Measurements from ENCODE around the gene ROPN1. TPM values are rescaled to one million over a fixed set of nuclear protein-coding genes. Genes with fewer than 3 reads are reported as not detected.

ROPN1 gene
- total RNA-seq, 2 donors from 2014 or later: not detected

- H3K4me1 Mint-ChIP-seq: peaks cover 11% of the 10 kb centered on the region
- WGBS, 2 experiments (ENCODE audit: insufficient coverage in 1 of 2, insufficient read length in 1 of 2): 0% methylated on average over 10 to 63 of the region's 63 CpGs
- peaks cover 72% of the 10 kb centered on the region for H3K27me3 ChIP-seq (ENCODE audit: control insufficient read depth, insufficient read depth, low read length, poor library complexity, severe bottlenecking)
These were observed 41.6 kb upstream of the ROPN1 start, which contains the start of gene KALRN for GRCh38 chr3:124033360-124034015. Gene KALRN (plus strand): TSS chr3:124033369.

GRCh38 chr3:124032881-124033359, 41.0 kb upstream of the ROPN1 start:
- peak overlapping the region; percentile 75 for H3K4me3 Mint-ChIP-seq
- H3K36me3 ChIP-seq (ENCODE audit: control insufficient read depth, insufficient read depth, low read length): no peaks in the 10 kb centered on the region
- H3K27me3 Mint-ChIP-seq (ENCODE audit: insufficient read depth): peaks cover 43% of the 10 kb centered on the region

More at GRCh38 chr3:124033360-124034015, 41.6 kb upstream of the ROPN1 start, which contains the start of gene KALRN:
- H3K9ac ChIP-seq (ENCODE audit: extremely low read depth, low read length, poor library complexity, severe bottlenecking): peak within 1 kb of the TSS; percentile 60
- Mint-ChIP-seq H3K4me3 (peak within 1 kb of the TSS; percentile 75), H3K27ac (peak within 1 kb of the TSS; percentile 81), H3K36me3 (ENCODE audit: low read depth) (no peaks in the 10 kb centered on the region), H3K27me3 (ENCODE audit: insufficient read depth) (peaks cover 37% of the 10 kb centered on the region), H3K9me3 (no peaks in the 10 kb centered on the region)
- peak within 1 kb of the TSS; percentile 97 for H3K27ac ChIP-seq (ENCODE audit: low read depth, low read length)
- no peaks in the 10 kb centered on the region for H3K4me1 ChIP-seq (ENCODE audit: control insufficient read depth, insufficient read depth, low read length)
- no peaks in the 10 kb centered on the region for H3K9me3 ChIP-seq (ENCODE audit: control insufficient read depth, low read length)
- H3K36me3 ChIP-seq (ENCODE audit: control insufficient read depth, insufficient read depth, low read length): no peaks in the 10 kb centered on the region
- DNase-seq: peak; percentile 79
- H3K4me3 ChIP-seq (ENCODE audit: low read length): peak within 1 kb of the TSS; percentile 86
- TF ChIP-seq, protein P1, sequence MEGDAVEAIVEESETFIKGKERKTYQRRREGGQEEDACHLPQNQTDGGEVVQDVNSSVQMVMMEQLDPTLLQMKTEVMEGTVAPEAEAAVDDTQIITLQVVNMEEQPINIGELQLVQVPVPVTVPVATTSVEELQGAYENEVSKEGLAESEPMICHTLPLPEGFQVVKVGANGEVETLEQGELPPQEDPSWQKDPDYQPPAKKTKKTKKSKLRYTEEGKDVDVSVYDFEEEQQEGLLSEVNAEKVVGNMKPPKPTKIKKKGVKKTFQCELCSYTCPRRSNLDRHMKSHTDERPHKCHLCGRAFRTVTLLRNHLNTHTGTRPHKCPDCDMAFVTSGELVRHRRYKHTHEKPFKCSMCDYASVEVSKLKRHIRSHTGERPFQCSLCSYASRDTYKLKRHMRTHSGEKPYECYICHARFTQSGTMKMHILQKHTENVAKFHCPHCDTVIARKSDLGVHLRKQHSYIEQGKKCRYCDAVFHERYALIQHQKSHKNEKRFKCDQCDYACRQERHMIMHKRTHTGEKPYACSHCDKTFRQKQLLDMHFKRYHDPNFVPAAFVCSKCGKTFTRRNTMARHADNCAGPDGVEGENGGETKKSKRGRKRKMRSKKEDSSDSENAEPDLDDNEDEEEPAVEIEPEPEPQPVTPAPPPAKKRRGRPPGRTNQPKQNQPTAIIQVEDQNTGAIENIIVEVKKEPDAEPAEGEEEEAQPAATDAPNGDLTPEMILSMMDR (conservative IDR thresholded peaks at IDR 0.05): no peak

DNA sequence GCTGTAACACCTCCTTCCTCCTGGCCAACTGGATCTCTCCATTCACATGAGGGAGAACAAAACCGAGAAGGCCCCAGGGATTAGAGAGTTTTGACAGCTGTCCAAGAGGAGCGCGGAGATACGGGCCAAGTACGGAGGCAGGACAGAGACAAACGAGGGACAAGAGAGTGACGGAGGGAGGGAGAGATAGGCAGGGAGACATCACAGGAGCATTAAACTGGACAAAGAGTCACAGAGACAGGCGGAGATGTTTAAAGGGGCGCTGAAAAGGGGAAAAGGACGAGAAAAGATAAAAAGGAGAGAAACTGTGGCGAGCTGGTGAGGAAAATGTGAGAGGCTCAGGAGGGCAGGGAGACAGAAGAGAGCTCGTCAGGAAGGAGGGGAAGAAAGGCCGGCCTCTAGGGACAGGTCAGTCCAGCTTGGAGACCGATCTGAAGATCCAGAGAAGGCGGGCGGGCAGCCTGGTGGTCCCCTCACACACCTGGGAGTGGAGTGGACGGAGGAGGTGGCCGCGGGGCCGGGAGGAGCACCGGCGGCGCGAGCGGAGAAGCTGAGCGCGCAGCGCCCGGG, 40.5 kb upstream of the ROPN1 start:
- peaks cover 65% of the 10 kb centered on the region for H3K27me3 ChIP-seq (ENCODE audit: control insufficient read depth, insufficient read depth, low read length, poor library complexity, severe bottlenecking)
- no peaks in the 10 kb centered on the region for H3K4me1 ChIP-seq (ENCODE audit: control insufficient read depth, insufficient read depth, low read length)
- WGBS, 2 experiments (ENCODE audit: insufficient coverage in 1 of 2, insufficient read length in 1 of 2): 5 to 10% methylated on average over 11 to 29 of the region's 29 CpGs
- peak overlapping the region; percentile 75 for H3K4me3 Mint-ChIP-seq
- no peak for DNase-seq
- peaks cover 48% of the 10 kb centered on the region for H3K27me3 Mint-ChIP-seq (ENCODE audit: insufficient read depth)
- peak overlapping the region; percentile 60 for H3K9ac ChIP-seq (ENCODE audit: extremely low read depth, low read length, poor library complexity, severe bottlenecking)
- H3K4me3 ChIP-seq (ENCODE audit: low read length): peak overlapping the region; percentile 79
- no peaks in the 10 kb centered on the region for H3K9me3 ChIP-seq (ENCODE audit: control insufficient read depth, low read length)
- peak overlapping the region; percentile 81 for H3K27ac Mint-ChIP-seq
- H3K4me1 Mint-ChIP-seq: peaks cover 11% of the 10 kb centered on the region
- H3K36me3 Mint-ChIP-seq (ENCODE audit: low read depth): no peaks in the 10 kb centered on the region
- no peaks in the 10 kb centered on the region for H3K9me3 Mint-ChIP-seq
- no peaks in the 10 kb centered on the region for H3K36me3 ChIP-seq (ENCODE audit: control insufficient read depth, insufficient read depth, low read length)
- peak overlapping the region; percentile 94 for H3K27ac ChIP-seq (ENCODE audit: low read depth, low read length)
- TF ChIP-seq, protein P1 (conservative IDR thresholded peaks at IDR 0.05): no peak

More at GRCh38 chr3:124032881-124033359, 41.0 kb upstream of the ROPN1 start:
- TF ChIP-seq, protein P1 (conservative IDR thresholded peaks at IDR 0.05): peak; percentile 81
- WGBS, 2 experiments (ENCODE audit: insufficient coverage in 1 of 2, insufficient read length in 1 of 2): 0 to 1% methylated on average over 21 to 48 of the region's 48 CpGs
- no peak overlapping the region for H3K27ac Mint-ChIP-seq
- H3K4me1 Mint-ChIP-seq: peaks cover 11% of the 10 kb centered on the region
- Histone ChIP-seq H3K4me3 (ENCODE audit: low read length) (peak overlapping the region; percentile 86), H3K9ac (ENCODE audit: extremely low read depth, low read length, poor library complexity, severe bottlenecking) (peak overlapping the region; percentile 60), H3K9me3 (ENCODE audit: control insufficient read depth, low read length) (no peaks in the 10 kb centered on the region), H3K4me1 (ENCODE audit: control insufficient read depth, insufficient read depth, low read length) (no peaks in the 10 kb centered on the region), H3K27ac (ENCODE audit: low read depth, low read length) (peak overlapping the region; percentile 97), H3K27me3 (ENCODE audit: control insufficient read depth, insufficient read depth, low read length, poor library complexity, severe bottlenecking) (peaks cover 67% of the 10 kb centered on the region)
- no peaks in the 10 kb centered on the region for H3K36me3 Mint-ChIP-seq (ENCODE audit: low read depth)
- peak; percentile 97 for DNase-seq
- no peaks in the 10 kb centered on the region for H3K9me3 Mint-ChIP-seq

Data from endodermal cell (in vitro differentiated cells).